Suprapubic skin (tissue), 3 donors: ENCODE measurements around the gene LAMB4.

Source experiments
- EP300 ChIP-seq: sonication (generic); formaldehyde crosslinking; IDR thresholded peaks from one replicate; pipeline ENCODE4 v1.6.1; 2017; ENCODE audit warnings: antibody characterized with exemption
- POLR2A ChIP-seq, 2 donors: fragments of 450-650 bp; IDR thresholded peaks; one replicate each; pipeline ENCODE4 v1.6.1; 2017; ENCODE audit warnings: antibody characterized with exemption in 2 of 2, mild to moderate bottlenecking in 2 of 2, moderate library complexity in 2 of 2
- TF ChIP-seq, protein P1 (sequence below), 2 donors: fragments of 200-600 bp in 1 of 2; fragments of 450-650 bp in 1 of 2; sonication (generic) in 1 of 2; IDR thresholded peaks; one replicate each; pipeline ENCODE4 v1.5.1; 2016 to 2019; ENCODE audit warnings: antibody characterized with exemption in 2 of 2, mild to moderate bottlenecking in 1 of 2, moderate library complexity in 1 of 2

GRCh38 chr7:107993891-107994291 is 136.3 kb downstream of the LAMB4 start:
- no peak for TF ChIP-seq POLR2A (IDR thresholded peaks at IDR 0.05)
- TF ChIP-seq, protein P1, sequence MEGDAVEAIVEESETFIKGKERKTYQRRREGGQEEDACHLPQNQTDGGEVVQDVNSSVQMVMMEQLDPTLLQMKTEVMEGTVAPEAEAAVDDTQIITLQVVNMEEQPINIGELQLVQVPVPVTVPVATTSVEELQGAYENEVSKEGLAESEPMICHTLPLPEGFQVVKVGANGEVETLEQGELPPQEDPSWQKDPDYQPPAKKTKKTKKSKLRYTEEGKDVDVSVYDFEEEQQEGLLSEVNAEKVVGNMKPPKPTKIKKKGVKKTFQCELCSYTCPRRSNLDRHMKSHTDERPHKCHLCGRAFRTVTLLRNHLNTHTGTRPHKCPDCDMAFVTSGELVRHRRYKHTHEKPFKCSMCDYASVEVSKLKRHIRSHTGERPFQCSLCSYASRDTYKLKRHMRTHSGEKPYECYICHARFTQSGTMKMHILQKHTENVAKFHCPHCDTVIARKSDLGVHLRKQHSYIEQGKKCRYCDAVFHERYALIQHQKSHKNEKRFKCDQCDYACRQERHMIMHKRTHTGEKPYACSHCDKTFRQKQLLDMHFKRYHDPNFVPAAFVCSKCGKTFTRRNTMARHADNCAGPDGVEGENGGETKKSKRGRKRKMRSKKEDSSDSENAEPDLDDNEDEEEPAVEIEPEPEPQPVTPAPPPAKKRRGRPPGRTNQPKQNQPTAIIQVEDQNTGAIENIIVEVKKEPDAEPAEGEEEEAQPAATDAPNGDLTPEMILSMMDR (IDR thresholded peaks at IDR 0.05): no peak
- TF ChIP-seq EP300: no peak
